ENCODE results near the gene REM1.
"Not testable (repeated sequence)": the region's sequence is repeated elsewhere in the genome, so short reads cannot be mapped to it uniquely, and the experiment has no call there.

Gene REM1

GRCh38 chr20:31470946-31471345 lies 4.1 kb upstream of the REM1 start:
- H3K9me3 ChIP-seq (ENCODE audit: control insufficient read depth in 1 of 2, low read length in 2 of 2): not testable (repeated sequence)

DNA sequence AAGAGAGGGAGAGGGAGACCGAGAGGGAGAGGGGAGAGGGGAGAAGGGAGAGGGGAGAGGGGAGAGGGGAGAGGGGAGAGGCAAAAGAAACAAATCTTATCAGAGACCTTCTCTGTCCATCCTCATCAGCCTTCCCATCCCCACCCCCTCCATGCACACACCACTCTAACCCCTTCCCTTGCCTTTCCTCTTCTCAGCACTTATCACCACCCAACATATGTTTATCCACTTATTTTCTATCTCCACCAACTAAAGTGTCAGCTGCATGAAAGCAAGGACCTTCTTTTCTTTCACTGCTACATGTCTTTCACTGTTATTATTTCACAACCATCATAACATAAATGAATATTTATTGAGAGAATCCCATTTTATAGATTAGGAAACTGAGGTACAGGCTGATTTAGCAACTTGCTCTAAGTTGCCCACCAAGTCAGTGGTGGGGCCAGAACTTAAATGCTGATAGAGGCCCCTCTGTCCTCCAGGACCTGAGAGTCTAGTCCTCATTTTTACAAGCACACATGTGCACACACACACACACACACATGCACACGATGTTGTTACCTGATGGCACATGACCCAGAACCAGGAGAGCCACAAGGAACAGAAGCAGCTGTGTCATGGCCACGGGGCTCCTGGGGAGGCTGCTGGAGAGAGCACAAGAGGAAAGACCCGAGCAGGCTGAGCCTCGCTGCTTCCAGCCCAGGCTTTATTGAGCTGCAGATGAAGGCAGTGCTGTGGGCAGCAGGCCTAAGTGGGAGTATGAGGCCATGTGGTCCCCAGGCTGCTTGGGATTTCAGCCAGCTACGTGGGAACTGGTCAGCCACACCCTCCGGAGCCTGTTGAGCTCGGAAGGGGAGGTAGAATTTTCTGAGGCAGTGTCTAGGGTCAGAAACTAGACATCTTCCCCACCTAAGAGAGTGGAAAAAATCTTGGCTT lies 2.4 kb upstream of the REM1 start:
- Histone ChIP-seq H3K36me3 (ENCODE audit: control insufficient read depth in 1 of 2, insufficient read depth in 2 of 2, low read length in 2 of 2) (no peaks in the 10 kb centered on the region), H3K27ac (ENCODE audit: low read length) (no peak overlapping the region), H3K4me1 (ENCODE audit: control insufficient read depth in 1 of 2, insufficient read depth in 2 of 2, low read length in 2 of 2) (peaks cover 0 to 28% of the 10 kb centered on the region in 2 donors), H3K4me3 (ENCODE audit: low read depth in 1 of 2, low read length in 2 of 2) (no peak overlapping the region), H3K9me3 (ENCODE audit: control insufficient read depth in 1 of 2, low read length in 2 of 2) (no peaks in the 10 kb centered on the region), H3K27me3 (ENCODE audit: low read depth, low read length) (no peaks in the 10 kb centered on the region)

More at GRCh38 chr20:31470946-31471345, 4.1 kb upstream of the REM1 start:
- H3K27ac ChIP-seq (ENCODE audit: low read length); H3K4me3 ChIP-seq (ENCODE audit: low read depth in 1 of 2, low read length in 2 of 2); H3K27me3 ChIP-seq (ENCODE audit: low read depth, low read length); H3K36me3 ChIP-seq (ENCODE audit: control insufficient read depth in 1 of 2, insufficient read depth in 2 of 2, low read length in 2 of 2): not testable (repeated sequence)
- H3K4me1 ChIP-seq (ENCODE audit: control insufficient read depth in 1 of 2, insufficient read depth in 2 of 2, low read length in 2 of 2): peaks cover 0 to 17% of the 10 kb centered on the region in 2 donors

DNA sequence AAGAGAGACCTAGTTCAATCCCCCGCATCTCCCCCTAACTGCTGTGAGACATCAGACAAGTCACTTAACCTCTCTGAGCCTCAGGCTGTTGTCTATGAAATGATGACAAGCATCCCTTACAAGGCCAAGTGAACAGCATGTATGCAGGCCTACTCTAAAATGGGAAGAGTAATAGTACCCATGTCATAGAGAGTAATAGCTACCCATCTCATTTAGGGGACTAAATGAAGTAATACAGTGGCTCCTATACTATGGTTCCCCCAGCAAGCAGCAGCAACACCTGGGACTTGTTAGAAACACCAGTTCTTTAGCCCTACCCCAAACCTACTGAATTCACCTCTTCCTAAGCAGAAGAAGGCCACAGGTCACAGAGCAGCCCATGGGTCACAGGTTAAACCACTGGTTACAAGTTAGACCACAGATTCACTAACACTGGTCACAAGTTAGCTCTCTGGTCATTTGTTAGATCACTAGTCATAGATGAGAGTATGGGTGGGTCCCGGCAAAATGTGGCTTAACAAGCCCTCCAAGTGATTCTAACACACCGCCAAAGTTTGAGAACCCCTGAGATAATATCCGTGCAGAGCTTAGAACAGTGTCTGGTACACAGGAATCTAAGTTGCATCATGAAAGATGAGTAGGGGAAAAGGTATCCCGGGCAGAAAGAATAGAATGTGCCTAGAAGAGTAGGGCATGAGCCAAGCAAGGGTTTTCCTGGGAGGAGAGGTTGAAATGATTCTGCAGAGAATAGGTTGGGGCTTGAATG lies 1.6 kb upstream of the REM1 start:
- Histone ChIP-seq H3K27ac (ENCODE audit: low read length) (no peak overlapping the region), H3K4me1 (ENCODE audit: control insufficient read depth in 1 of 2, insufficient read depth in 2 of 2, low read length in 2 of 2) (peaks cover 0 to 28% of the 10 kb centered on the region in 2 donors), H3K4me3 (ENCODE audit: low read depth in 1 of 2, low read length in 2 of 2) (no peak overlapping the region), H3K9me3 (ENCODE audit: control insufficient read depth in 1 of 2, low read length in 2 of 2) (no peaks in the 10 kb centered on the region), H3K27me3 (ENCODE audit: low read depth, low read length) (no peaks in the 10 kb centered on the region), H3K36me3 (ENCODE audit: control insufficient read depth in 1 of 2, insufficient read depth in 2 of 2, low read length in 2 of 2) (no peaks in the 10 kb centered on the region)

GRCh38 chr20:31474097-31474436 lies 1.0 kb upstream of the REM1 start:
- Histone ChIP-seq H3K9me3 (ENCODE audit: control insufficient read depth in 1 of 2, low read length in 2 of 2) (no peaks in the 10 kb centered on the region), H3K4me3 (ENCODE audit: low read depth in 1 of 2, low read length in 2 of 2) (no peak overlapping the region), H3K27ac (ENCODE audit: low read length) (no peak overlapping the region), H3K27me3 (ENCODE audit: low read depth, low read length) (no peaks in the 10 kb centered on the region), H3K36me3 (ENCODE audit: control insufficient read depth in 1 of 2, insufficient read depth in 2 of 2, low read length in 2 of 2) (no peaks in the 10 kb centered on the region), H3K4me1 (ENCODE audit: control insufficient read depth in 1 of 2, insufficient read depth in 2 of 2, low read length in 2 of 2) (peaks cover 0 to 28% of the 10 kb centered on the region in 2 donors)

- peak overlapping the region; percentile 16 for H3K27ac ChIP-seq (ENCODE audit: low read length)
- peak overlapping the region; percentile 55 to 61 for H3K4me3 ChIP-seq (ENCODE audit: low read depth in 1 of 2, low read length in 2 of 2)
- H3K27me3 ChIP-seq (ENCODE audit: low read depth, low read length): no peaks in the 10 kb centered on the region
Measured at GRCh38 chr20:31475472-31476293, 595 bp downstream of the REM1 start.

DNA sequence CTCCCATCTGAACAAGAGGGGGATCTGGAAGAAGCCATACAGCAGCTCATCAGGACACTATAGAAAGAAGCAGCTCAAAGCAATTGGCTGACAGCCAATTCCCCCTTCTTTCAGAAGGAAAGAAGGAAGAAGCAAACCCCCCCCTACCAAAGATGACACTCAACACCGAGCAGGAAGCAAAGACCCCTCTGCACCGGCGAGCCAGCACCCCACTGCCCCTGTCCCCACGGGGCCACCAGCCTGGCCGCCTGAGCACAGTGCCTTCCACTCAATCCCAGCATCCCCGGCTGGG lies 1.2 kb downstream of the REM1 start:
- H3K4me3 ChIP-seq (ENCODE audit: low read depth in 1 of 2, low read length in 2 of 2): peak overlapping the region; percentile 55 to 61
- H3K36me3 ChIP-seq (ENCODE audit: control insufficient read depth in 1 of 2, insufficient read depth in 2 of 2, low read length in 2 of 2): no peaks in the 10 kb centered on the region

More at GRCh38 chr20:31475472-31476293, 595 bp downstream of the REM1 start:
- Histone ChIP-seq H3K36me3 (ENCODE audit: control insufficient read depth in 1 of 2, insufficient read depth in 2 of 2, low read length in 2 of 2) (no peaks in the 10 kb centered on the region), H3K9me3 (ENCODE audit: control insufficient read depth in 1 of 2, low read length in 2 of 2) (no peaks in the 10 kb centered on the region), H3K4me1 (ENCODE audit: control insufficient read depth in 1 of 2, insufficient read depth in 2 of 2, low read length in 2 of 2) (peaks cover 0 to 28% of the 10 kb centered on the region in 2 donors)

GRCh38 chr20:31476643-31477215 lies 1.6 kb downstream of the REM1 start:
- Histone ChIP-seq H3K36me3 (ENCODE audit: control insufficient read depth in 1 of 2, insufficient read depth in 2 of 2, low read length in 2 of 2) (no peaks in the 10 kb centered on the region), H3K27ac (ENCODE audit: low read length) (no peak overlapping the region), H3K4me1 (ENCODE audit: control insufficient read depth in 1 of 2, insufficient read depth in 2 of 2, low read length in 2 of 2) (peaks cover 0 to 28% of the 10 kb centered on the region in 2 donors), H3K27me3 (ENCODE audit: low read depth, low read length) (no peaks in the 10 kb centered on the region), H3K9me3 (ENCODE audit: control insufficient read depth in 1 of 2, low read length in 2 of 2) (no peaks in the 10 kb centered on the region), H3K4me3 (ENCODE audit: low read depth in 1 of 2, low read length in 2 of 2) (peak overlapping the region; percentile 55 to 61)

More for the DNA sequence above, 1.2 kb downstream of the REM1 start:
- H3K27ac ChIP-seq (ENCODE audit: low read length): no peak overlapping the region
- H3K27me3 ChIP-seq (ENCODE audit: low read depth, low read length): no peaks in the 10 kb centered on the region
- no peaks in the 10 kb centered on the region for H3K9me3 ChIP-seq (ENCODE audit: control insufficient read depth in 1 of 2, low read length in 2 of 2)
- peaks cover 0 to 28% of the 10 kb centered on the region in 2 donors for H3K4me1 ChIP-seq (ENCODE audit: control insufficient read depth in 1 of 2, insufficient read depth in 2 of 2, low read length in 2 of 2)

- Histone ChIP-seq H3K9me3 (ENCODE audit: control insufficient read depth in 1 of 2, low read length in 2 of 2) (no peaks in the 10 kb centered on the region), H3K36me3 (ENCODE audit: control insufficient read depth in 1 of 2, insufficient read depth in 2 of 2, low read length in 2 of 2) (no peaks in the 10 kb centered on the region), H3K4me3 (ENCODE audit: low read depth in 1 of 2, low read length in 2 of 2) (no peak overlapping the region), H3K27me3 (ENCODE audit: low read depth, low read length) (no peaks in the 10 kb centered on the region), H3K4me1 (ENCODE audit: control insufficient read depth in 1 of 2, insufficient read depth in 2 of 2, low read length in 2 of 2) (peaks cover 4 to 13% of the 10 kb centered on the region in 2 donors), H3K27ac (ENCODE audit: low read length) (no peak overlapping the region)
Measured at GRCh38 chr20:31484001-31484400, 8.9 kb downstream of the REM1 start.

- peak overlapping the region; percentile 68 for H3K27ac ChIP-seq (ENCODE audit: low read length)
- H3K36me3 ChIP-seq (ENCODE audit: control insufficient read depth in 1 of 2, insufficient read depth in 2 of 2, low read length in 2 of 2): no peaks in the 10 kb centered on the region
- H3K27me3 ChIP-seq (ENCODE audit: low read depth, low read length): no peaks in the 10 kb centered on the region
- peak overlapping the region in 1 of 2 donors; percentile 48 for H3K4me3 ChIP-seq (ENCODE audit: low read depth in 1 of 2, low read length in 2 of 2)
- no peaks in the 10 kb centered on the region for H3K9me3 ChIP-seq (ENCODE audit: control insufficient read depth in 1 of 2, low read length in 2 of 2)
- H3K4me1 ChIP-seq (ENCODE audit: control insufficient read depth in 1 of 2, insufficient read depth in 2 of 2, low read length in 2 of 2): peaks cover 4 to 13% of the 10 kb centered on the region in 2 donors
Measured at GRCh38 chr20:31485450-31486339, 10.6 kb downstream of the REM1 start.

GRCh38 chr20:31488115-31488514 lies 13.0 kb downstream of the REM1 start:
- no peaks in the 10 kb centered on the region for H3K27me3 ChIP-seq (ENCODE audit: low read depth, low read length)
- no peaks in the 10 kb centered on the region for H3K36me3 ChIP-seq (ENCODE audit: control insufficient read depth in 1 of 2, insufficient read depth in 2 of 2, low read length in 2 of 2)
- no peak overlapping the region for H3K4me3 ChIP-seq (ENCODE audit: low read depth in 1 of 2, low read length in 2 of 2)
- no peak overlapping the region for H3K27ac ChIP-seq (ENCODE audit: low read length)
- peaks cover 4 to 13% of the 10 kb centered on the region in 2 donors for H3K4me1 ChIP-seq (ENCODE audit: control insufficient read depth in 1 of 2, insufficient read depth in 2 of 2, low read length in 2 of 2)
- no peaks in the 10 kb centered on the region for H3K9me3 ChIP-seq (ENCODE audit: control insufficient read depth in 1 of 2, low read length in 2 of 2)

All from muscle layer of duodenum (tissue), 2 donors.